GM23338 (cell line): Measurements from ENCODE around the gene TIMM9. TPM values are rescaled to one million over a fixed set of nuclear protein-coding genes. Genes with fewer than 3 reads are reported as not detected.

Experiments used
- ATAC-seq: fragments of 200-7000 bp; cut with Tn5 transposase; 3 replicates; pipeline ENCODE4 v1.9.1; 2020
- DNase-seq: peaks from one replicate; pipeline ENCODE4 v3.0.0-alpha.2; 2015; ENCODE audit warnings: low spot score
- H2AFZ ChIP-seq: fragments of 200-600 bp; sonication (generic); 2 replicates; pipeline ENCODE4 v1.8.0; 2016; ENCODE audit warnings: antibody characterized with exemption, mild to moderate bottlenecking, moderate library complexity
- H3F3A ChIP-seq: fragments of 200-600 bp; sonication (generic); replicated peaks from 2 replicates; pipeline ENCODE4 v1.8.0; 2017; ENCODE audit warnings: antibody characterized with exemption, mixed run types, low read depth
- H3K27ac ChIP-seq: fragments of 200-600 bp; sonication (generic); 2 replicates; pipeline ENCODE4 v1.6.1; 2016; ENCODE audit warnings: low read depth
- H3K27me3 ChIP-seq: fragments of 200-600 bp; sonication (generic); 2 replicates; pipeline ENCODE4 v1.8.0; 2016; ENCODE audit warnings: mild to moderate bottlenecking, mixed run types, moderate library complexity; ENCODE audit not compliant: insufficient read depth
- H3K36me3 ChIP-seq: fragments of 200-600 bp; sonication (generic); 2 replicates; pipeline ENCODE4 v1.8.0; 2016; ENCODE audit warnings: mild to moderate bottlenecking; ENCODE audit not compliant: insufficient read depth
- H3K4me1 ChIP-seq: fragments of 200-600 bp; sonication (generic); 2 replicates; pipeline ENCODE4 v1.8.0; 2016; ENCODE audit warnings: mild to moderate bottlenecking, moderate library complexity; ENCODE audit not compliant: insufficient read depth
- H3K4me2 ChIP-seq: fragments of 200-600 bp; sonication (generic); 2 replicates; pipeline ENCODE4 v1.7.1; 2017; ENCODE audit warnings: mixed run types
- H3K4me3 ChIP-seq: fragments of 200-600 bp; sonication (generic); 2 replicates; pipeline ENCODE4 v1.6.1; 2016; ENCODE audit warnings: mixed run types
- H3K79me2 ChIP-seq: fragments of 200-600 bp; sonication (generic); replicated peaks from 2 replicates; pipeline ENCODE4 v1.8.0; 2017; ENCODE audit warnings: mild to moderate bottlenecking; ENCODE audit not compliant: insufficient read depth
- H3K9me2 ChIP-seq: fragments of 200-600 bp; sonication (generic); 2 replicates; pipeline ENCODE4 v1.8.0; 2017; ENCODE audit not compliant: insufficient read depth
- H4K20me1 ChIP-seq: fragments of 200-600 bp; sonication (generic); replicated peaks from 2 replicates; pipeline ENCODE4 v1.8.0; 2017; ENCODE audit warnings: mild to moderate bottlenecking; ENCODE audit not compliant: insufficient read depth
- H3K27ac Mint-ChIP-seq: 2 replicates; pipeline ENCODE4 v1.8.0; 2020; ENCODE audit warnings: inconsistent platforms, mild to moderate bottlenecking, moderate library complexity, mixed read lengths
- H3K27me3 Mint-ChIP-seq: 3 replicates; pipeline ENCODE4 v1.8.0; 2022; ENCODE audit warnings: low read depth, mild to moderate bottlenecking, moderate library complexity, mixed read lengths, inconsistent platforms; ENCODE audit not compliant: insufficient read depth, poor library complexity
- H3K36me3 Mint-ChIP-seq: 3 replicates; pipeline ENCODE4 v1.8.0; 2021; ENCODE audit warnings: low read depth, mild to moderate bottlenecking, inconsistent platforms, moderate library complexity, mixed read lengths
- H3K4me1 Mint-ChIP-seq: 3 replicates; pipeline ENCODE4 v1.8.0; 2020; ENCODE audit warnings: mild to moderate bottlenecking, inconsistent platforms, mixed read lengths
- H3K4me3 Mint-ChIP-seq: 3 replicates; pipeline ENCODE4 v1.8.0; 2021; ENCODE audit warnings: moderate library complexity, mild to moderate bottlenecking, inconsistent platforms, mixed read lengths
- H3K9me3 Mint-ChIP-seq: 3 replicates; pipeline ENCODE4 v1.8.0; 2020; ENCODE audit warnings: moderate library complexity, mild to moderate bottlenecking, inconsistent platforms, mixed read lengths
- CREB1 ChIP-seq: fragments of 250-450 bp; sonication (Bioruptor Pico); IDR thresholded peaks from 2 replicates; pipeline ENCODE4 v1.5.0; 2020; ENCODE audit warnings: low read depth, mild to moderate bottlenecking, moderate library complexity
- ETS1 ChIP-seq: IDR thresholded peaks from 2 replicates; pipeline ENCODE4 v1.6.1; 2016; ENCODE audit warnings: antibody characterized with exemption
- EZH2 ChIP-seq: fragments of 200-600 bp; sonication (generic); IDR thresholded peaks from one replicate; pipeline ENCODE4 v1.8.0; 2017; ENCODE audit warnings: antibody characterized with exemption, mild to moderate bottlenecking, low read depth; ENCODE audit not compliant: unreplicated experiment
- EZH2phosphoT487 ChIP-seq: fragments of 200-600 bp; sonication (generic); IDR thresholded peaks from one replicate; pipeline ENCODE4 v1.8.1; 2018; ENCODE audit warnings: antibody characterized with exemption; ENCODE audit not compliant: unreplicated experiment
- JUNB ChIP-seq: IDR thresholded peaks from one replicate; pipeline ENCODE4 v1.6.1; 2016; ENCODE audit warnings: antibody characterized with exemption; ENCODE audit not compliant: unreplicated experiment
- NANOG ChIP-seq: IDR thresholded peaks from 2 replicates; pipeline ENCODE4 v1.6.1; 2016; ENCODE audit warnings: antibody characterized with exemption, borderline replicate concordance
- POLR2AphosphoS5 ChIP-seq: IDR thresholded peaks from 2 replicates; pipeline ENCODE4 v1.6.1; 2016; ENCODE audit warnings: antibody characterized with exemption, low read depth
- STAT1 ChIP-seq: IDR thresholded peaks from one replicate; pipeline ENCODE4 v1.6.1; 2016; ENCODE audit warnings: antibody characterized with exemption; ENCODE audit not compliant: unreplicated experiment
- ZNF114 ChIP-seq: fragments of 250-450 bp; sonication (Bioruptor Pico); IDR thresholded peaks from 2 replicates; pipeline ENCODE4 v1.5.0; 2020; ENCODE audit warnings: mild to moderate bottlenecking, moderate library complexity
- ZNF331 ChIP-seq: fragments of 250-450 bp; sonication (Bioruptor Pico); IDR thresholded peaks from 2 replicates; pipeline ENCODE4 v1.5.0; 2020; ENCODE audit warnings: low read depth, mild to moderate bottlenecking, moderate library complexity
- ZNF462 ChIP-seq: fragments of 250-450 bp; sonication (Bioruptor Pico); IDR thresholded peaks from 2 replicates; pipeline ENCODE4 v1.5.0; 2020; ENCODE audit warnings: mild to moderate bottlenecking, moderate library complexity
- polyA plus RNA-seq: library from polyadenylated mRNA; unstranded; fragments of >200 nt; fragmentation: Nextera tagmentation; extraction: Ambion mirVana; gene quantifications from 2 replicates; pipeline ENCODE4 v1.2.1, GENCODE V29; 2016
- total RNA-seq: library from RNA; depleted of rRNA; stranded (reverse); fragments of >200 nt; shearing (Covaris generic); gene quantifications from 2 replicates; pipeline ENCODE4 v1.2.3, GENCODE V29; 2014
- TF ChIP-seq, protein P1 (sequence below): IDR thresholded peaks from one replicate; pipeline ENCODE4 v1.6.1; 2018; ENCODE audit warnings: antibody characterized with exemption; ENCODE audit not compliant: unreplicated experiment
- TF ChIP-seq, protein P2 (sequence below), 2 experiments: fragments of 200-600 bp in 1 of 2; sonication (generic) in 1 of 2; conservative IDR thresholded peaks; 2 replicates each; pipeline versions ENCODE4 v1.5.1 to v1.6.1; 2016 to 2017; ENCODE audit warnings: antibody characterized with exemption in 2 of 2, low read depth in 2 of 2, mild to moderate bottlenecking in 2 of 2, moderate library complexity in 1 of 2

Gene TIMM9
- total and polyA plus RNA-seq, 2 experiments from 2014 or later, result 40.3 to 146 TPM

DNA sequence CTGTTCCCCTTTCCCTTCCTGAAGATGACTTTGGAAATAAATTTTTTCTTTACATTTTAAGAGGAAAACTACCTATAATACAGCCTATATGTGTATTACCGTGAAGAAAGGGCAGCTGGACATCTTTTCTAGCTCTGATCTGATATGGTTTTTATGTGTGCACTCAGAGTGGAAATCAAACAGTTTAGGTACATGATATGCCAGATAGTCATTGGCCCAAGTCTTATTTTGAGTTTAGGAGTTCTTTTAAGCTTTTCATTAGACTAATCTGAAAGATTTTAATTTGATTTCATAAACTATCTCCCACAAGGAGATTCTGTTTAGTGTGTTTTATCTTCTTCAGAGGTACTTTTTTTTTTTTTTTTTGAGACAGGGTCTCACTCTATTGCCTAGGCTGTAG is 49.0 kb upstream of the TIMM9 start:
- Mint-ChIP-seq H3K36me3 (peaks cover 23% of the 10 kb centered on the region), H3K9me3 (no peaks in the 10 kb centered on the region), H3K4me3 (no peak overlapping the region), H3K27me3 (no peaks in the 10 kb centered on the region), H3K4me1 (no peaks in the 10 kb centered on the region), H3K27ac (no peak overlapping the region)
- H4K20me1 ChIP-seq, result no peaks in the 10 kb centered on the region
- H3K9me2 ChIP-seq, result no peaks in the 10 kb centered on the region
- H3K27me3 ChIP-seq, result no peaks in the 10 kb centered on the region
- TF ChIP-seq CREB1 (CRISPR knock-in tag) (no peak), EZH2phosphoT487 (no peak), ZNF331 (no peak), NANOG (no peak), POLR2AphosphoS5 (no peak), ZNF114 (no peak), ETS1 (no peak), EZH2 (no peak), ZNF462 (no peak), STAT1 (no peak), JUNB (no peak)
- TF ChIP-seq, protein P1, sequence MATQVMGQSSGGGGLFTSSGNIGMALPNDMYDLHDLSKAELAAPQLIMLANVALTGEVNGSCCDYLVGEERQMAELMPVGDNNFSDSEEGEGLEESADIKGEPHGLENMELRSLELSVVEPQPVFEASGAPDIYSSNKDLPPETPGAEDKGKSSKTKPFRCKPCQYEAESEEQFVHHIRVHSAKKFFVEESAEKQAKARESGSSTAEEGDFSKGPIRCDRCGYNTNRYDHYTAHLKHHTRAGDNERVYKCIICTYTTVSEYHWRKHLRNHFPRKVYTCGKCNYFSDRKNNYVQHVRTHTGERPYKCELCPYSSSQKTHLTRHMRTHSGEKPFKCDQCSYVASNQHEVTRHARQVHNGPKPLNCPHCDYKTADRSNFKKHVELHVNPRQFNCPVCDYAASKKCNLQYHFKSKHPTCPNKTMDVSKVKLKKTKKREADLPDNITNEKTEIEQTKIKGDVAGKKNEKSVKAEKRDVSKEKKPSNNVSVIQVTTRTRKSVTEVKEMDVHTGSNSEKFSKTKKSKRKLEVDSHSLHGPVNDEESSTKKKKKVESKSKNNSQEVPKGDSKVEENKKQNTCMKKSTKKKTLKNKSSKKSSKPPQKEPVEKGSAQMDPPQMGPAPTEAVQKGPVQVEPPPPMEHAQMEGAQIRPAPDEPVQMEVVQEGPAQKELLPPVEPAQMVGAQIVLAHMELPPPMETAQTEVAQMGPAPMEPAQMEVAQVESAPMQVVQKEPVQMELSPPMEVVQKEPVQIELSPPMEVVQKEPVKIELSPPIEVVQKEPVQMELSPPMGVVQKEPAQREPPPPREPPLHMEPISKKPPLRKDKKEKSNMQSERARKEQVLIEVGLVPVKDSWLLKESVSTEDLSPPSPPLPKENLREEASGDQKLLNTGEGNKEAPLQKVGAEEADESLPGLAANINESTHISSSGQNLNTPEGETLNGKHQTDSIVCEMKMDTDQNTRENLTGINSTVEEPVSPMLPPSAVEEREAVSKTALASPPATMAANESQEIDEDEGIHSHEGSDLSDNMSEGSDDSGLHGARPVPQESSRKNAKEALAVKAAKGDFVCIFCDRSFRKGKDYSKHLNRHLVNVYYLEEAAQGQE, result no peak
- TF ChIP-seq, protein P2, sequence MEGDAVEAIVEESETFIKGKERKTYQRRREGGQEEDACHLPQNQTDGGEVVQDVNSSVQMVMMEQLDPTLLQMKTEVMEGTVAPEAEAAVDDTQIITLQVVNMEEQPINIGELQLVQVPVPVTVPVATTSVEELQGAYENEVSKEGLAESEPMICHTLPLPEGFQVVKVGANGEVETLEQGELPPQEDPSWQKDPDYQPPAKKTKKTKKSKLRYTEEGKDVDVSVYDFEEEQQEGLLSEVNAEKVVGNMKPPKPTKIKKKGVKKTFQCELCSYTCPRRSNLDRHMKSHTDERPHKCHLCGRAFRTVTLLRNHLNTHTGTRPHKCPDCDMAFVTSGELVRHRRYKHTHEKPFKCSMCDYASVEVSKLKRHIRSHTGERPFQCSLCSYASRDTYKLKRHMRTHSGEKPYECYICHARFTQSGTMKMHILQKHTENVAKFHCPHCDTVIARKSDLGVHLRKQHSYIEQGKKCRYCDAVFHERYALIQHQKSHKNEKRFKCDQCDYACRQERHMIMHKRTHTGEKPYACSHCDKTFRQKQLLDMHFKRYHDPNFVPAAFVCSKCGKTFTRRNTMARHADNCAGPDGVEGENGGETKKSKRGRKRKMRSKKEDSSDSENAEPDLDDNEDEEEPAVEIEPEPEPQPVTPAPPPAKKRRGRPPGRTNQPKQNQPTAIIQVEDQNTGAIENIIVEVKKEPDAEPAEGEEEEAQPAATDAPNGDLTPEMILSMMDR (conservative IDR thresholded peaks at IDR 0.05; ENCODE audit: low read depth in 2 of 2), result no peak
- H3K27ac ChIP-seq, result no peak overlapping the region
- DNase-seq (no peak), ATAC-seq (no peak)
- no peak overlapping the region for H3K4me2 ChIP-seq
- H3K4me3 ChIP-seq, result no peak overlapping the region
- H3K4me1 ChIP-seq, result no peaks in the 10 kb centered on the region
- no peaks in the 10 kb centered on the region for H3F3A ChIP-seq
- H3K79me2 ChIP-seq, result no peaks in the 10 kb centered on the region
- no peaks in the 10 kb centered on the region for H3K36me3 ChIP-seq
- H2AFZ ChIP-seq, result no peak overlapping the region
